Measurements from ENCODE around the gene SCN5A. TPM values are rescaled to one million over a fixed set of nuclear protein-coding genes. Genes with fewer than 3 reads are reported as not detected.
"Not testable (repeated sequence)": the region's sequence is repeated elsewhere in the genome, so short reads cannot be mapped to it uniquely, and the experiment has no call there.

SCN5A gene
- total RNA-seq, 1 donor from 2014 or later = 3.9 TPM

- Mint-ChIP-seq H3K36me3 (no peaks in the 10 kb centered on the region), H3K27ac (no peak overlapping the region), H3K9me3 (peaks cover 5% of the 10 kb centered on the region), H3K4me1 (no peaks in the 10 kb centered on the region), H3K27me3 (ENCODE audit: insufficient read depth, low read depth) (peaks cover 12% of the 10 kb centered on the region), H3K4me3 (no peak overlapping the region)
- DNase-seq (ENCODE audit: low spot score) = no peak
- Histone ChIP-seq H3K4me2 (no peak overlapping the region), H3K27ac (no peak overlapping the region), H3K9me3 (ENCODE audit: low read depth) (no peaks in the 10 kb centered on the region), H2AFZ (replicated peaks) (no peak overlapping the region), H3K27me3 (no peaks in the 10 kb centered on the region), H3F3A (ENCODE audit: low read depth) (no peaks in the 10 kb centered on the region), H3K4me1 (no peaks in the 10 kb centered on the region), H3K79me2 (ENCODE audit: low read depth) (no peaks in the 10 kb centered on the region), H3K4me3 (no peak overlapping the region), H3K9ac (no peak overlapping the region), H3K36me3 (no peaks in the 10 kb centered on the region), H4K20me1 (ENCODE audit: low read depth) (no peaks in the 10 kb centered on the region)
- TF ChIP-seq EZH2phosphoT487 (IDR thresholded peaks at IDR 0.05) = no peak
- TF ChIP-seq EZH2 (IDR thresholded peaks at IDR 0.05) = no peak
- TF ChIP-seq CTCF (IDR thresholded peaks at IDR 0.05) = no peak
Measured at GRCh38 chr3:38574411-38575278, 74.8 kb downstream of the SCN5A start.

- H3K4me2 ChIP-seq = no peak overlapping the region
Measured at GRCh38 chr3:38573556-38573955, 75.9 kb downstream of the SCN5A start.

GRCh38 chr3:38573111-38573510 lies 76.4 kb downstream of the SCN5A start:
- H3K4me2 ChIP-seq = no peak overlapping the region
- H3F3A ChIP-seq (ENCODE audit: low read depth) = no peaks in the 10 kb centered on the region
- no peak overlapping the region for H3K4me3 ChIP-seq
- Mint-ChIP-seq H3K27ac (no peak overlapping the region), H3K4me1 (no peaks in the 10 kb centered on the region), H3K36me3 (no peaks in the 10 kb centered on the region), H3K4me3 (no peak overlapping the region), H3K9me3 (peaks cover 5% of the 10 kb centered on the region), H3K27me3 (ENCODE audit: insufficient read depth, low read depth) (peaks cover 12% of the 10 kb centered on the region)
- H2AFZ ChIP-seq (replicated peaks) = no peak overlapping the region
- H3K9ac ChIP-seq = no peak overlapping the region
- no peaks in the 10 kb centered on the region for H3K4me1 ChIP-seq
- H3K27me3 ChIP-seq = no peaks in the 10 kb centered on the region
- no peak for TF ChIP-seq EZH2phosphoT487 (IDR thresholded peaks at IDR 0.05)
- no peak for TF ChIP-seq CTCF (IDR thresholded peaks at IDR 0.05)
- no peak for TF ChIP-seq EZH2 (IDR thresholded peaks at IDR 0.05)
- no peak overlapping the region for H3K27ac ChIP-seq
- no peaks in the 10 kb centered on the region for H4K20me1 ChIP-seq (ENCODE audit: low read depth)
- DNase-seq (ENCODE audit: low spot score) = no peak
- no peaks in the 10 kb centered on the region for H3K9me3 ChIP-seq (ENCODE audit: low read depth)
- H3K79me2 ChIP-seq (ENCODE audit: low read depth) = no peaks in the 10 kb centered on the region
- no peaks in the 10 kb centered on the region for H3K36me3 ChIP-seq

More at GRCh38 chr3:38573556-38573955, 75.9 kb downstream of the SCN5A start:
- Mint-ChIP-seq H3K4me1 (no peaks in the 10 kb centered on the region), H3K9me3 (peaks cover 5% of the 10 kb centered on the region), H3K36me3 (no peaks in the 10 kb centered on the region), H3K27ac (no peak overlapping the region), H3K4me3 (no peak overlapping the region), H3K27me3 (ENCODE audit: insufficient read depth, low read depth) (peaks cover 12% of the 10 kb centered on the region)
- no peak for DNase-seq (ENCODE audit: low spot score)
- H3K36me3 ChIP-seq = no peaks in the 10 kb centered on the region
- H2AFZ ChIP-seq (replicated peaks) = no peak overlapping the region
- H4K20me1 ChIP-seq (ENCODE audit: low read depth) = no peaks in the 10 kb centered on the region
- H3K79me2 ChIP-seq (ENCODE audit: low read depth) = no peaks in the 10 kb centered on the region
- TF ChIP-seq EZH2phosphoT487 (IDR thresholded peaks at IDR 0.05) (no peak), EZH2 (IDR thresholded peaks at IDR 0.05) (no peak)
- no peaks in the 10 kb centered on the region for H3K27me3 ChIP-seq
- no peak overlapping the region for H3K27ac ChIP-seq
- H3K4me3 ChIP-seq = no peak overlapping the region
- H3K4me1 ChIP-seq = no peaks in the 10 kb centered on the region
- no peaks in the 10 kb centered on the region for H3K9me3 ChIP-seq (ENCODE audit: low read depth)
- no peak overlapping the region for H3K9ac ChIP-seq
- H3F3A ChIP-seq (ENCODE audit: low read depth) = no peaks in the 10 kb centered on the region

GRCh38 chr3:38567498-38567897 lies 82.0 kb downstream of the SCN5A start:
- Histone ChIP-seq H2AFZ (replicated peaks) (no peak overlapping the region), H3K27ac (no peak overlapping the region), H3K36me3 (no peaks in the 10 kb centered on the region), H3K4me3 (no peak overlapping the region), H3K4me2 (no peak overlapping the region), H3K79me2 (ENCODE audit: low read depth) (no peaks in the 10 kb centered on the region), H3K9me3 (ENCODE audit: low read depth) (no peaks in the 10 kb centered on the region), H3K9ac (no peak overlapping the region), H3F3A (ENCODE audit: low read depth) (no peaks in the 10 kb centered on the region), H4K20me1 (ENCODE audit: low read depth) (no peaks in the 10 kb centered on the region), H3K4me1 (no peaks in the 10 kb centered on the region), H3K27me3 (no peaks in the 10 kb centered on the region)
- Mint-ChIP-seq H3K27me3 (ENCODE audit: insufficient read depth, low read depth) (peaks cover 4% of the 10 kb centered on the region), H3K27ac (no peak overlapping the region), H3K36me3 (peaks cover 2% of the 10 kb centered on the region), H3K4me3 (no peak overlapping the region), H3K9me3 (no peaks in the 10 kb centered on the region), H3K4me1 (no peaks in the 10 kb centered on the region)
- TF ChIP-seq EZH2 (IDR thresholded peaks at IDR 0.05) = no peak
- no peak for TF ChIP-seq EZH2phosphoT487 (IDR thresholded peaks at IDR 0.05)
- TF ChIP-seq CTCF (IDR thresholded peaks at IDR 0.05) = no peak
- no peak for DNase-seq (ENCODE audit: low spot score)

DNA sequence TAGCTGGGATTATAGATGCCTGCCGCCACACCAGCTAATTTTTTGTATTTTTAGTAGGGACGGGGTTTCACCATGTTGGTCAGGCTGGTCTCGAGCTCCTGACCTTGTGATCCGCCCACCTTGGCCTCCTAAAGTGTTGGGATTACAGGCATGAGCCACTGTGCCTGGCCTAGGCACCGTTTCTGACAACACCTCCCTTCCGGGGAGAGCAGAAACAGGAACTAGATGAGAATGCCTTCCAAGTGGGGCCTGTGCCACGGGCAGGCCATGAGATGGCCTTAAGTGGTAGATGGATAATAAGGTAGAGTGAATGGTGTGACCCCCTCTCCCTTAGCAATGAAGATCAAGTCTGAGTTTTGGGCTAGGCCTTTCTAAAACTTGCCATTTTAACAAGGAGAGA lies 82.7 kb downstream of the SCN5A start:
- not testable (repeated sequence) for H3K4me1 Mint-ChIP-seq; H3K4me2 ChIP-seq; H3K27ac ChIP-seq; H3K9ac ChIP-seq; H4K20me1 ChIP-seq (ENCODE audit: low read depth); H3K27me3 ChIP-seq; H3K27ac Mint-ChIP-seq; H3K4me3 ChIP-seq; H3K36me3 Mint-ChIP-seq; H2AFZ ChIP-seq (replicated peaks); H3F3A ChIP-seq (ENCODE audit: low read depth); H3K4me3 Mint-ChIP-seq; H3K27me3 Mint-ChIP-seq (ENCODE audit: insufficient read depth, low read depth); H3K4me1 ChIP-seq; H3K9me3 Mint-ChIP-seq; H3K36me3 ChIP-seq; H3K9me3 ChIP-seq (ENCODE audit: low read depth); H3K79me2 ChIP-seq (ENCODE audit: low read depth); DNase-seq (ENCODE audit: low spot score)
